Activated naive CD8-positive, alpha-beta T cell treated with anti-CD3 and anti-CD28 coated beads, Interleukin-2, amount 10 ng/mL, durations not matched to agents 7 days and 5 days (primary cell): Measurements from ENCODE around the gene FKBP2. TPM values are rescaled to one million over a fixed set of nuclear protein-coding genes. Genes with fewer than 3 reads are reported as not detected.
A peak's percentile ranks its signal among the peaks of the same experiment; 100 is the strongest.

ENCODE experiments used
- ATAC-seq: fragments of 150-1000 bp; cut with Tn5 transposase; one replicate; pipeline ENCODE4 v1.10.0; 2021; ENCODE audit warnings: low read depth, moderate library complexity
- POLR2A ChIA-PET: fragments of 350-600 bp; sonication (Branson Sonifier 250); formaldehyde crosslinking; loops from one replicate; lab custom pipeline; 2021; ENCODE audit warnings: antibody characterized with exemption; lab: Charles Lee
- DNase-seq: peaks from one replicate; pipeline ENCODE4 v3.0.0; 2021
- H3K27ac Mint-ChIP-seq: one replicate; pipeline ENCODE4 v1.8.0; 2022; ENCODE audit warnings: mild to moderate bottlenecking, mixed read lengths
- H3K27me3 Mint-ChIP-seq: one replicate; pipeline ENCODE4 v1.8.0; 2022; ENCODE audit warnings: mild to moderate bottlenecking, moderate library complexity, mixed read lengths
- H3K36me3 Mint-ChIP-seq: one replicate; pipeline ENCODE4 v1.8.0; 2021; ENCODE audit warnings: mild to moderate bottlenecking, mixed read lengths
- H3K4me1 Mint-ChIP-seq: one replicate; pipeline ENCODE4 v1.8.0; 2021; ENCODE audit warnings: mixed read lengths
- H3K4me3 Mint-ChIP-seq: one replicate; pipeline ENCODE4 v1.8.0; 2022; ENCODE audit warnings: mild to moderate bottlenecking, moderate library complexity, mixed read lengths
- H3K9me3 Mint-ChIP-seq: one replicate; pipeline ENCODE4 v1.8.0; 2021; ENCODE audit warnings: mixed read lengths
- total RNA-seq, 2 experiments: library from RNA; stranded (reverse); gene quantifications; one replicate each; pipeline ENCODE4 v1.2.3, GENCODE V29; 2021

FKBP2 gene
- total RNA-seq, 2 experiments from 2014 or later = 27.7 to 28.1 TPM

- peak overlapping the region; percentile 96 for H3K27ac Mint-ChIP-seq
- no peak for DNase-seq
- H3K36me3 Mint-ChIP-seq = peaks cover 8% of the 10 kb centered on the region
- peaks cover 25% of the 10 kb centered on the region for H3K4me1 Mint-ChIP-seq
- no peaks in the 10 kb centered on the region for H3K9me3 Mint-ChIP-seq
- POLR2A ChIA-PET = interaction anchor here (1.0 to 6.0 kb wide), 6 partner anchors 12 to 61 kb away, joined by 3 to 94 read pairs (median 48); partner anchors contain the start of genes BAD, FERMT3, GPR137 and PLCB3
- peak overlapping the region; percentile 96 for H3K4me3 Mint-ChIP-seq
- H3K27me3 Mint-ChIP-seq = no peaks in the 10 kb centered on the region
- no peak for ATAC-seq
These were observed 26.5 kb downstream of the FKBP2 start for GRCh38 chr11:64267207-64267945.

- Mint-ChIP-seq H3K4me3 (peak overlapping the region; percentile 96), H3K27me3 (no peaks in the 10 kb centered on the region), H3K9me3 (no peaks in the 10 kb centered on the region), H3K4me1 (peaks cover 23% of the 10 kb centered on the region), H3K27ac (peak overlapping the region; percentile 96), H3K36me3 (peaks cover 6% of the 10 kb centered on the region)
- POLR2A ChIA-PET = interaction anchor here (0.6 to 6.0 kb wide), 15 partner anchors 10 to 86 kb away, joined by 3 to 94 read pairs (median 13); partner anchors contain the start of genes BAD, ESRRA, FERMT3 and FKBP2
- DNase-seq (no peak), ATAC-seq (no peak)
These were observed 27.4 kb downstream of the FKBP2 start for GRCh38 chr11:64268025-64268892.

DNA sequence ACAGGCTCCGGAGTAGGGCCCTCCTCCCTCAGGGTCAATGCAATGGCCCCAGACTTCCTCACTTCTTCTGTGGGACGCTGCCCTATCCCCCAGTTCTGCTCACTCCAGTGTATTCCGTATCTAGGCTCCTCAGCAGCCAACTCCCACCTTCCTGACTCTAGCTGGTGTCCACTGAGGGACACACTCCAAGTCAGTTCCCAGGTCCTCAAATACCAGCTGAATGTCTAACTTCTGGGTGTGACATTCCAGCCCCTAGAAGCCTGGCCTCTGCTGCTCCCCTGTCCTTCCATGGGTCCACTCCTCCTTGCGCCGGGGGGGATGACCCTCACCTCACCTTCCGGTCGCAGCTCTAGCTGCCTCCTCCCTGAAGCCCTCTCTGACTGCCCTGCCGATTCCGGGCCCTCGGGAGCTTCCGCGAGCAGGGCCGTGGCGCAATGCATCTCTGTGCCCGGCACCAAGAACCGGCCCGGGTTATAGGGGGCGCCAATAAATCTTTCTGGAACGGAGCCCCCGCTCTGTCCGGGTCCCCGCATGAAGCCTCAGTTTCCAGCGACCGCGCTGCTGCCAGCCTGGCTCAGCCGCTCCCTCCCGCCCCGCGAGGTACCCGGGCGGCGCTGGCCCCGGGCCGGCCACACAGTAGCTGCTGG is 28.1 kb downstream of the FKBP2 start:
- POLR2A ChIA-PET = interaction anchor here (0.6 to 6.0 kb wide), 15 partner anchors 8 to 86 kb away, joined by 3 to 94 read pairs (median 13); partner anchors contain the start of genes BAD, ESRRA, FERMT3 and FKBP2
- peaks cover 6% of the 10 kb centered on the region for H3K36me3 Mint-ChIP-seq
- peak; percentile 74 for DNase-seq
- peak overlapping the region; percentile 96 for H3K4me3 Mint-ChIP-seq
- no peaks in the 10 kb centered on the region for H3K9me3 Mint-ChIP-seq
- peak; percentile 23 for ATAC-seq
- H3K27ac Mint-ChIP-seq = peak overlapping the region; percentile 96
- H3K27me3 Mint-ChIP-seq = no peaks in the 10 kb centered on the region
- H3K4me1 Mint-ChIP-seq = peaks cover 23% of the 10 kb centered on the region

DNA sequence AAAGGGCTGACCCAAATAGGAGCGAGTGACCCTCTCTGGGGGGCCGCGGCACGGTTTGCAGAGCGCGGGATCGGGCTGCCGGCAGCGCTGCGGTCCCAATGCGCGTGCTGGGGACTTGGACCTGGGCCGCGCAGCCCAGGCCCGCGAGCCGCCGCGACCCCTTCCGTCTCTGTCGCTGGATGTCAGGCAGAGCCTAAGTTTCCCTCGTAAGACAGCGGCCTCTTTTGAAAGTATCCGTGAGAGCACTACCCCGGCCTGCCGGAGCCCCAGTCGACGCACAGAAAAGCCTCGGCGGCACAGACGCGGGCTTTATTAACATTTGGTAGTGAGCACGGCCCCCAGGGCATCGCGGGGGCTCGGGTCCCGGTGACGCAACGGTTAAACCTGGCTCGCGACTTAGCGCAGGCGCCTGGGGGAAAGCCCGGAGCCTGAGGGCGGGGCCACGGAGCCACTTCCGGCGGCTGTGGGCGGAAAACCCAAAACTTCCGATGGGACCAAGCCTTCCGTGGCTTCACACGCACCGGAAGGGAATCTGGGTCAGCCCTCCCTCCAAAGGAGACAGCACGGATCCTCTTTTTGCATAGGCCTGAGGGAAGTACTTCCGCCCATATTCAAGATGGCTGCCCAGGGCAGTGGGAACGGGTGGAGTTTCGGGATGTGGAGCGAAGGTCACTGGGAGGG is 28.8 kb downstream of the FKBP2 start:
- H3K27me3 Mint-ChIP-seq = no peaks in the 10 kb centered on the region
- H3K27ac Mint-ChIP-seq = peak overlapping the region; percentile 96
- DNase-seq (peak; percentile 99), ATAC-seq (peak; percentile 69)
- H3K4me1 Mint-ChIP-seq = peaks cover 23% of the 10 kb centered on the region
- H3K9me3 Mint-ChIP-seq = no peaks in the 10 kb centered on the region
- peak overlapping the region; percentile 96 for H3K4me3 Mint-ChIP-seq
- POLR2A ChIA-PET = interaction anchor here (1.0 to 6.0 kb wide), 16 partner anchors 9 to 83 kb away, joined by 3 to 94 read pairs (median 13); partner anchors contain the start of genes BAD, ESRRA, FERMT3 and FKBP2
- H3K36me3 Mint-ChIP-seq = peaks cover 6% of the 10 kb centered on the region

- Mint-ChIP-seq H3K9me3 (no peaks in the 10 kb centered on the region), H3K4me1 (peaks cover 8% of the 10 kb centered on the region), H3K4me3 (no peak overlapping the region), H3K36me3 (peaks cover 4% of the 10 kb centered on the region), H3K27me3 (no peaks in the 10 kb centered on the region), H3K27ac (no peak overlapping the region)
- ATAC-seq = no peak
- no peak for DNase-seq
- POLR2A ChIA-PET = interaction anchor here (1.3 to 2.1 kb wide), 2 partner anchors 9 to 15 kb away, joined by 3 to 7 read pairs; partner anchors contain the start of gene BAD
These were observed 34.3 kb downstream of the FKBP2 start for GRCh38 chr11:64275031-64275800.

- POLR2A ChIA-PET = interaction anchor here (1.3 to 2.1 kb wide), 2 partner anchors 9 to 15 kb away, joined by 3 to 7 read pairs; partner anchors contain the start of gene BAD
- ATAC-seq (no peak), DNase-seq (no peak)
- no peak overlapping the region for H3K4me3 Mint-ChIP-seq
- H3K36me3 Mint-ChIP-seq = peaks cover 4% of the 10 kb centered on the region
- H3K27me3 Mint-ChIP-seq = no peaks in the 10 kb centered on the region
- peaks cover 4% of the 10 kb centered on the region for H3K4me1 Mint-ChIP-seq
- no peak overlapping the region for H3K27ac Mint-ChIP-seq
- H3K9me3 Mint-ChIP-seq = no peaks in the 10 kb centered on the region
These were observed 34.9 kb downstream of the FKBP2 start for GRCh38 chr11:64275841-64276240.

GRCh38 chr11:64276653-64277431 is 35.9 kb downstream of the FKBP2 start:
- Mint-ChIP-seq H3K36me3 (peaks cover 7% of the 10 kb centered on the region), H3K27me3 (no peaks in the 10 kb centered on the region), H3K4me3 (no peak overlapping the region), H3K9me3 (no peaks in the 10 kb centered on the region), H3K27ac (no peak overlapping the region), H3K4me1 (peaks cover 2% of the 10 kb centered on the region)
- POLR2A ChIA-PET = interaction anchor here (1.3 to 2.1 kb wide), 3 partner anchors 8 to 28 kb away, joined by 3 to 7 read pairs (median 4); partner anchors contain the start of gene BAD
- DNase-seq (no peak), ATAC-seq (no peak)

- no peak for ATAC-seq
- Mint-ChIP-seq H3K27ac (no peak overlapping the region), H3K27me3 (no peaks in the 10 kb centered on the region), H3K9me3 (no peaks in the 10 kb centered on the region), H3K36me3 (peaks cover 13% of the 10 kb centered on the region), H3K4me1 (peaks cover 3% of the 10 kb centered on the region), H3K4me3 (no peak overlapping the region)
- no peak for DNase-seq
- POLR2A ChIA-PET = interaction anchor here (0.9 to 1.3 kb wide), 3 partner anchors 9 to 26 kb away, joined by 3 to 4 read pairs (median 3); no protein-coding TSS in a partner anchor
These were observed 37.8 kb downstream of the FKBP2 start for GRCh38 chr11:64278576-64279190.

DNA sequence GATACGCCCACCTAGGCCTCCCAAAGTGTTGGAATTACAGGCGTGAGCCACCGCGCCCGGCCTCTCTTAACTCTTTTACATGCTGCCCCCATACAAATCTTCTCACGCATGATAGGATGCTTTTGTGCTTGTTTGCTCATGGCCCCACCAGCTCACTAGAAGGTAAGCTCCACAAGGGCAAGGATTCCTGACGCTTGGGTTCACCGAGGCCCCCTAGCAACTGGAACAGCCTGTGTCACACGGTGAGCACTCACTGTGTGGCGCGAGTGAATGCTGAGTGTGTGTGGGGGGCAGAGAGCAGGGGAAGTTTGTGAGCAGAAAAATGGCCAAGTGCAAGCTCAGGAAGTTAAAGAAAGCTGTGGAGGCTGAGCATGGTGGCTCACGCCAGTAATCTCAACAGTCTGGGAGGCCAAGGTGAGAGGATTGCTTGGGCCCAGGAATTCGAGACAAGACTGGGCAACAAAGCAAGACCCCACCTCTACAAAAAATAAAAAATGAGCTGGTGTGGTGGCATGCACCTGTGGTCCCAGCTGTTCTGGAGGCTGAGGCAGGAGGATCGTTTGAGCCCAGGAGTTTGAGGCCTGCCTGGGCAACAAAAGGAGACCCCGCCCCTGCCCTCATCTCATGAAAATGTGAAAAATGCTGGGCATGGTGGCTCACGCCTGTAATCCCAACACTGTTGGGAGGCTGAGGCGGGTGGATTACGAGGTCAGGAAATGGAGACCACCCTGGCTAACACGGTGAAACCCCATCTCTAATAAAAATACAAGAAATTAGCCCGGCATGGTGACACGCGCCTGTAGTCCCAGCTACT is 41.3 kb downstream of the FKBP2 start:
- DNase-seq (no peak), ATAC-seq (no peak)
- peaks cover 8% of the 10 kb centered on the region for H3K4me1 Mint-ChIP-seq
- no peaks in the 10 kb centered on the region for H3K27me3 Mint-ChIP-seq
- H3K9me3 Mint-ChIP-seq = no peaks in the 10 kb centered on the region
- POLR2A ChIA-PET = interaction anchor here (1.2 to 4.5 kb wide), 3 partner anchors 12 to 75 kb away, joined by 4 to 72 read pairs (median 12); partner anchors contain the start of genes ESRRA and FERMT3
- H3K4me3 Mint-ChIP-seq = no peak overlapping the region
- no peak overlapping the region for H3K27ac Mint-ChIP-seq
- peaks cover 13% of the 10 kb centered on the region for H3K36me3 Mint-ChIP-seq

DNA sequence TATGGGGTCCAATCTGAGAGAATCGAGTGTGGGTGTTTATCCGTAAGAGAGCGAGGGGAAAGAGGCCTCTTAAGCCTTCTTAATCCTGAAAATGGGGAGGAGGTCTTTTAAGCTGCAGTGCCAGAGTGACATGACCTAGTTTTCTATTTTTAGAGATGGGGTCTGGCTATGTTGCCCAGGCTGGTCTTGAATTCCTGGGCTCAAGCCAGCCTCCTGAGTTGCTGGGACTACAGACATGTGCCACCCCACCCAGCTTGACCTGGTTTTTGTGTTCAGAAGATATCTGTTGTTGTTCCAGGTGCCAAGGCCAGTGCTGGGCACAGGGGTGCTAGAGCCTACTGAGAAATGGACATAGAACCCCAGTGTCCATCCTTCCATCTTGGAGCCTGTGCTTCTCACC is 42.2 kb downstream of the FKBP2 start:
- ATAC-seq = no peak
- peak overlapping the region; percentile 34 for H3K27ac Mint-ChIP-seq
- H3K36me3 Mint-ChIP-seq = peaks cover 13% of the 10 kb centered on the region

More for the DNA sequence above, 42.2 kb downstream of the FKBP2 start:
- Mint-ChIP-seq H3K27me3 (no peaks in the 10 kb centered on the region), H3K4me1 (peaks cover 8% of the 10 kb centered on the region), H3K4me3 (no peak overlapping the region), H3K9me3 (no peaks in the 10 kb centered on the region)
- DNase-seq = no peak
- POLR2A ChIA-PET = interaction anchor here (1.2 to 4.5 kb wide), 4 partner anchors 13 to 77 kb away, joined by 3 to 72 read pairs (median 8); partner anchors contain the start of genes ESRRA and FERMT3
